NOMO-1 treated with dmso at 0.1 percent for 144 hours (cell line): ENCODE results near the gene DQX1.
"Not testable (repeated sequence)": the region's sequence is repeated elsewhere in the genome, so short reads cannot be mapped to it uniquely, and the experiment has no call there.

Experiments
- DNase-seq: peaks from one replicate; lab custom pipeline; 2025; ENCODE audit not compliant: unreplicated experiment; lab: John Stamatoyannopoulos, UW

DQX1 gene

GRCh38 chr2:74470742-74471141 lies 55.3 kb downstream of the DQX1 start:
- not testable (repeated sequence) for DNase-seq
